Left lung (tissue), 10 donors: ENCODE results near the gene SNAP47. TPM values are rescaled to one million over a fixed set of nuclear protein-coding genes. Genes with fewer than 3 reads are reported as not detected.

Source experiments
- ATAC-seq: fragments of 200-7000 bp; cut with Tn5 transposase; one replicate; pipeline ENCODE4 v1.9.1; 2020; ENCODE audit warnings: moderate library complexity
- DNase-seq, 4 donors: peaks; one replicate each; pipeline ENCODE4 v3.0.0-alpha.2; 2013 to 2020
- H3K27ac ChIP-seq, 2 donors: fragments of 200-600 bp; sonication (generic) in 1 of 2; one replicate each; pipeline versions ENCODE4 v1.5.0 to v1.8.0; 2020 to 2021
- H3K27me3 ChIP-seq, 2 donors: fragments of 200-600 bp; sonication (generic) in 1 of 2; one replicate each; pipeline versions ENCODE4 v1.5.0 to v1.8.0; 2020 to 2021
- H3K36me3 ChIP-seq, 2 donors: fragments of 200-600 bp; sonication (generic) in 1 of 2; one replicate each; pipeline versions ENCODE4 v1.5.0 to v1.8.0; 2020 to 2021
- H3K4me1 ChIP-seq, 2 donors: fragments of 200-600 bp; one replicate each; pipeline ENCODE4 v1.8.0; 2021
- H3K4me3 ChIP-seq, 2 donors: fragments of 200-600 bp; sonication (generic) in 1 of 2; one replicate each; pipeline versions ENCODE4 v1.5.0 to v1.8.0; 2020 to 2021; ENCODE audit warnings: mild to moderate bottlenecking in 1 of 2
- H3K9me3 ChIP-seq, 2 donors: fragments of 200-600 bp; sonication (generic) in 1 of 2; one replicate each; pipeline versions ENCODE4 v1.5.0 to v1.8.0; 2020 to 2021
- intact Hi-C, 2 donors: fragments of 100-400 bp; cut with DNase I; formaldehyde crosslinking; loops; one replicate each; pipeline versions ENCODE4 v1.11.2 to v1.14.2; 2022
- polyA plus RNA-seq, 6 donors: library from polyadenylated mRNA; unstranded; fragments of 120-200 nt; gene quantifications; one replicate each; pipeline ENCODE4 v1.2.1, GENCODE V29; 2013; ENCODE audit not compliant: insufficient read length in 6 of 6
- total RNA-seq, 2 donors: library from RNA; stranded (reverse); fragmentation: NEBNext Ultra II Directional; extraction: Animal tissue kit (Norgen Biotek cat#: 25700); gene quantifications; one replicate each; pipeline ENCODE4 v1.2.1, GENCODE V29; 2021
- TF ChIP-seq, protein P1 (sequence below), 2 donors: fragments of 200-600 bp; sonication (generic) in 1 of 2; IDR thresholded peaks; one replicate each; pipeline versions ENCODE4 v1.5.0 to v1.8.0; 2021; ENCODE audit warnings: antibody characterized with exemption in 2 of 2
- donor health status: DM: no; HTN: yes; CAD: no.
- donor health status: DM: no; HTN: no; CAD: no.

SNAP47 gene
- total and polyA plus RNA-seq, 8 donors, result 24.5 to 44.9 (median 41.3) TPM

DNA sequence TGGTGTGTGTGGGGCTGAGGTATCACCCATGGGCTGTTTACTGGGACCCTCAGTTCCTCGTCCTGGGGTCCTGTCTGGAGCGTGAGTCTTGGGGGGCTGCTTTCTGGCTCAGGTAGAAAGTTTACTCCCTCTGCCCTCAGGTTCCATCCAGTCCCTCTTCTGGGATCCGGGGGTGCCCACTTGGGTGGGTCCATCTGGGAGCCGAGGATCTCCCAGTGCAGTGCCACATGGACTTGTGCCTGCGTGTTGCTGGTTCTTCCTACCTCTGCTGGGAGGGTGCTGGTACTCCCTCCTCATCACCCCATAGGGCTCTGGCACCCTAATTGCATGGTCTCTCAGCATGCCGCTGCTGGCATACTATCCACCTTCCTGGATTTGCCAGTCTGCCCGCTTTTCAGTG, 14.0 kb downstream of the SNAP47 start:
- no peak for ATAC-seq
- intact Hi-C loops, result no loop called here
- no peak overlapping the region for H3K27ac ChIP-seq
- peaks cover 0 to 42% of the 10 kb centered on the region in 2 donors for H3K36me3 ChIP-seq
- no peaks in the 10 kb centered on the region for H3K9me3 ChIP-seq
- peaks cover 0 to 2% of the 10 kb centered on the region in 2 donors for H3K4me1 ChIP-seq
- TF ChIP-seq, protein P1, sequence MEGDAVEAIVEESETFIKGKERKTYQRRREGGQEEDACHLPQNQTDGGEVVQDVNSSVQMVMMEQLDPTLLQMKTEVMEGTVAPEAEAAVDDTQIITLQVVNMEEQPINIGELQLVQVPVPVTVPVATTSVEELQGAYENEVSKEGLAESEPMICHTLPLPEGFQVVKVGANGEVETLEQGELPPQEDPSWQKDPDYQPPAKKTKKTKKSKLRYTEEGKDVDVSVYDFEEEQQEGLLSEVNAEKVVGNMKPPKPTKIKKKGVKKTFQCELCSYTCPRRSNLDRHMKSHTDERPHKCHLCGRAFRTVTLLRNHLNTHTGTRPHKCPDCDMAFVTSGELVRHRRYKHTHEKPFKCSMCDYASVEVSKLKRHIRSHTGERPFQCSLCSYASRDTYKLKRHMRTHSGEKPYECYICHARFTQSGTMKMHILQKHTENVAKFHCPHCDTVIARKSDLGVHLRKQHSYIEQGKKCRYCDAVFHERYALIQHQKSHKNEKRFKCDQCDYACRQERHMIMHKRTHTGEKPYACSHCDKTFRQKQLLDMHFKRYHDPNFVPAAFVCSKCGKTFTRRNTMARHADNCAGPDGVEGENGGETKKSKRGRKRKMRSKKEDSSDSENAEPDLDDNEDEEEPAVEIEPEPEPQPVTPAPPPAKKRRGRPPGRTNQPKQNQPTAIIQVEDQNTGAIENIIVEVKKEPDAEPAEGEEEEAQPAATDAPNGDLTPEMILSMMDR (IDR thresholded peaks at IDR 0.05), result no peak
- DNase-seq, result no peak
- no peaks in the 10 kb centered on the region for H3K27me3 ChIP-seq
- H3K4me3 ChIP-seq, result no peak overlapping the region

DNA sequence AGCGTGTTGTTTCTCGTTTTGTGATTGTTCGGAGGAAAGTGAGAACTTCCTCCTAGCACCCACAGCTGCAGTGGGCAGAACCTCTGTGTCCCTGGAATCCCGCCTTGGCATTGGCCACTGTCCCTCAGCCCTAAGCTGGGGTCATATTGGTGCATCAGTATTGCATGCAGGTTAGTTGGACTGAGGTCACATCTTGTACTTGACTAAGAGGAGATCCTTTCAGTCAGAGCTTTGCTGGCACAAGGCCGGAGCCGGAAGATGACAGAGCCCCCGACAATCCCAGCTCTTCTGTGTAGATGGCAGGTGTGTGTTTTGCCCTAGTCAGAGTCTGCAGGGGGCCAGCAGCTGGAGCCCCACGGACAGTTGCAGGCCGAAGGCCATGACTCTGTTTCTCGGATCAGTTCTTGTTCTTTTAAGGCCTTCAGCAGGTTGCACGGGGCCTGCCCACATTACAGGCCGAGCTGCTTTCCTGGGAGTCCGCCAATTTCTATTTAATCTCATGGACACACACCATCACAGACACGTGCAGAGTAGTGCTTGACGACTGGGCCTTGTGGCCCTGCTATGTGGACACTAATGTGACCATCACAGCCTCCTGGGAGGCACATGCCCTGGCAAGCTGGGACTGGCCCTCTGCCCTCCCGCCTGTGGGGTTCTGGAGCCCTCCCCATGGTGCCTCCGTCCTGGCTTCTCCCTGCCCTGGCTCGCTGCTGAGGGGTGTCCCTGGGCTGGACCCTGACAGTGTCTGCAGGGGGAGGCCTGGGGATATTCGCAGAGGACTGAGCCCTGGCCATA, 14.9 kb downstream of the SNAP47 start:
- H3K9me3 ChIP-seq, result no peaks in the 10 kb centered on the region
- intact Hi-C loops, result no loop called here
- no peak overlapping the region for H3K27ac ChIP-seq
- DNase-seq (no peak), ATAC-seq (no peak)
- H3K4me1 ChIP-seq, result peaks cover 0 to 3% of the 10 kb centered on the region in 2 donors
- H3K4me3 ChIP-seq, result no peak overlapping the region
- no peaks in the 10 kb centered on the region for H3K27me3 ChIP-seq
- peaks cover 0 to 47% of the 10 kb centered on the region in 2 donors for H3K36me3 ChIP-seq
- TF ChIP-seq, protein P1 (IDR thresholded peaks at IDR 0.05), result no peak

DNA sequence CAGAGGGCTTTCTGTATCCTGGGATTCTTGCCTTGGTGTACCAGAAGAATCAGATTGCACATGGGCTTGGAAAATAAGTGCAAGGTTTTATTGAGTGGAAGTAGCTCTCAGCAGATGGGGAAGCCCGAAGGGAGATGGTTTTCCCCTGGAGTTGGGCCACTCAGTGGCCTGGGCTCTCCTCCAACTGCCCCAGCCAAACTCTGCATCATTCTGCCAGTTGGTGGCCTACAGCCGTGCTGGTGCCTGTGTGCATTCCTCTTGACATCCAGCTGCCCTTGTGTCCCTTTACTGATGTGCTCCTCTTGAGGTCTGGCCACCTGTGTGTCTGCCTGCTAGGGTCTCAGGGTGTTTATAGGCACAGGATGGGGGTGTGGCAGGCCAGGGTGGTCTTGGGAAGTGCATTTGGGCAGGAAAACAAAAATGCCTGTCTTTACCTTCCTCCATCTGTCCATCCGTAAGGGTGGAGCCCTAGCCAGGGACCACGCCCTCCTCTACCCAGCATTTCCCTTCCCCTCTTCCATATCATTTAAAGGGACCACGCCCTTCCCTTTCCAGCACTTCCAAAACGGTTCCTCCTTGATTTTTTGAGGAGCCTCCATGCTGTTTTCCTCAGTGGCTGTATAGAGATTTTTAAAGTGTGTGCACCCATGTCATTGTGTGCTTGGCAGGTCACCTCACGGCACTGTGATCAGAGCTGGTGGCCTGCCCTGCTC, 18.9 kb downstream of the SNAP47 start:
- Histone ChIP-seq H3K4me3 (no peak overlapping the region), H3K27me3 (no peaks in the 10 kb centered on the region), H3K9me3 (no peaks in the 10 kb centered on the region), H3K27ac (no peak overlapping the region), H3K4me1 (peaks cover 0 to 3% of the 10 kb centered on the region in 2 donors), H3K36me3 (peaks cover 0 to 37% of the 10 kb centered on the region in 2 donors)
- TF ChIP-seq, protein P1 (IDR thresholded peaks at IDR 0.05), result no peak
- intact Hi-C loops, result no loop called here
- ATAC-seq (no peak), DNase-seq (no peak)

DNA sequence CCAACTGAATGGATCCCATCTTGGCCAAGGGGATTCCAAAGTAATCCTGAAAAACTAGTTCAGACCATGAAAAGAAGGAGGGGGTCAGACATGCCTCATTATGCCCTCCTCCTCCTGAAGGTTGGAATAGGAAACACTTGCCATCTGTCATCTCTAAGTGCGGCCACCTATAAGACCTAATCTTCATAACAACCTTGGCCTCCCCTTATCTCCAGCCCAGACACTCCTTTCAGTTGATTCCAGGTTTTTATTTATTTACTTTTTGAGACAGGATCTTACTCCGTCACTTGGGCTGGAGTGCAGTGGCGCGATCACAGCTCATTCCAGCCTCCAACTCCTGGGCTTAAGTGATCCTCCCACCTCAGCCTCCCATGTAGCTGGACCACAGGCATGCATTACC, 19.7 kb downstream of the SNAP47 start:
- Histone ChIP-seq H3K4me1 (peaks cover 0 to 3% of the 10 kb centered on the region in 2 donors), H3K27me3 (no peaks in the 10 kb centered on the region), H3K4me3 (no peak overlapping the region), H3K36me3 (peaks cover 0 to 37% of the 10 kb centered on the region in 2 donors), H3K9me3 (no peaks in the 10 kb centered on the region), H3K27ac (no peak overlapping the region)
- TF ChIP-seq, protein P1 (IDR thresholded peaks at IDR 0.05), result no peak
- intact Hi-C loops, result no loop called here
- DNase-seq (no peak), ATAC-seq (no peak)
